HG03159 (cell line): Measurements from ENCODE around the gene NEDD4.
"Not testable (repeated sequence)": the region's sequence is repeated elsewhere in the genome, so short reads cannot be mapped to it uniquely, and the experiment has no call there.

ENCODE experiments used
- ATAC-seq: cut with Tn5 transposase; IDR thresholded peaks from one replicate; pipeline ENCODE4 v1.9.1; 2021; ENCODE audit warnings: mild to moderate bottlenecking, moderate library complexity; ENCODE audit not compliant: unreplicated experiment

NEDD4 gene

GRCh38 chr15:55993111-55993803 lies at the start of gene NEDD4:
Gene NEDD4, minus strand, starts transcription at chr15:55993612. Its CDS starts 57 bp downstream, at chr15:55993555.
- peak; percentile 92 for ATAC-seq

GRCh38 chr15:56042498-56042897 lies 49.1 kb upstream of the NEDD4 start:
- no peak for ATAC-seq

- no peak for ATAC-seq
These were observed 48.6 kb upstream of the NEDD4 start for GRCh38 chr15:56042031-56042430.

- ATAC-seq: no peak
These were observed 46.9 kb upstream of the NEDD4 start for GRCh38 chr15:56040081-56041035.

GRCh38 chr15:56038707-56039106 lies 45.3 kb upstream of the NEDD4 start:
- no peak for ATAC-seq

- no peak for ATAC-seq
These were observed 44.6 kb upstream of the NEDD4 start for GRCh38 chr15:56038015-56038414.

- no peak for ATAC-seq
These were observed 43.2 kb upstream of the NEDD4 start for GRCh38 chr15:56036546-56037067.

- no peak for ATAC-seq
These were observed 41.8 kb upstream of the NEDD4 start for GRCh38 chr15:56035166-56035565.

- ATAC-seq: no peak
These were observed 41.1 kb upstream of the NEDD4 start for GRCh38 chr15:56034514-56034913.

- no peak for ATAC-seq
These were observed 39.0 kb upstream of the NEDD4 start for GRCh38 chr15:56032373-56032772.

GRCh38 chr15:56031836-56032235 lies 38.4 kb upstream of the NEDD4 start:
- no peak for ATAC-seq

- no peak for ATAC-seq
These were observed 38.0 kb upstream of the NEDD4 start for GRCh38 chr15:56031402-56031801.

GRCh38 chr15:56028430-56028829 lies 35.0 kb upstream of the NEDD4 start:
- no peak for ATAC-seq

- not testable (repeated sequence) for ATAC-seq
These were observed 29.7 kb upstream of the NEDD4 start for GRCh38 chr15:56023160-56023559.

GRCh38 chr15:56019819-56020486 lies 26.5 kb upstream of the NEDD4 start:
- no peak for ATAC-seq

GRCh38 chr15:56019060-56019793 lies 25.8 kb upstream of the NEDD4 start:
- ATAC-seq: no peak

GRCh38 chr15:56017920-56018319 lies 24.5 kb upstream of the NEDD4 start:
- no peak for ATAC-seq

- no peak for ATAC-seq
These were observed 24.1 kb upstream of the NEDD4 start for GRCh38 chr15:56017511-56017910.

GRCh38 chr15:56016281-56016680 lies 22.9 kb upstream of the NEDD4 start:
- no peak for ATAC-seq

- ATAC-seq: no peak
These were observed 21.3 kb upstream of the NEDD4 start for GRCh38 chr15:56014677-56015076.
